D721Med (cell line): Measurements from ENCODE around the gene S1PR5.
"Not testable (repeated sequence)": the region's sequence is repeated elsewhere in the genome, so short reads cannot be mapped to it uniquely, and the experiment has no call there.

ENCODE experiments used
- DNase-seq: peaks from one replicate; pipeline ENCODE4 v3.0.0; 2011; ENCODE audit warnings: low spot score; ENCODE audit not compliant: insufficient read length
- FAIRE-seq: peaks from 2 replicates; lab custom pipeline; 2011; peaks lifted over from hg19 to GRCh38; lab: Jason Lieb, UNC
- CTCF ChIP-seq: IDR thresholded peaks from 2 replicates; pipeline ENCODE4 v1.5.1; 2012; ENCODE audit warnings: mild to moderate bottlenecking, control low read depth; ENCODE audit not compliant: insufficient read depth; ENCODE audit errors: missing control alignments

Gene S1PR5

DNA sequence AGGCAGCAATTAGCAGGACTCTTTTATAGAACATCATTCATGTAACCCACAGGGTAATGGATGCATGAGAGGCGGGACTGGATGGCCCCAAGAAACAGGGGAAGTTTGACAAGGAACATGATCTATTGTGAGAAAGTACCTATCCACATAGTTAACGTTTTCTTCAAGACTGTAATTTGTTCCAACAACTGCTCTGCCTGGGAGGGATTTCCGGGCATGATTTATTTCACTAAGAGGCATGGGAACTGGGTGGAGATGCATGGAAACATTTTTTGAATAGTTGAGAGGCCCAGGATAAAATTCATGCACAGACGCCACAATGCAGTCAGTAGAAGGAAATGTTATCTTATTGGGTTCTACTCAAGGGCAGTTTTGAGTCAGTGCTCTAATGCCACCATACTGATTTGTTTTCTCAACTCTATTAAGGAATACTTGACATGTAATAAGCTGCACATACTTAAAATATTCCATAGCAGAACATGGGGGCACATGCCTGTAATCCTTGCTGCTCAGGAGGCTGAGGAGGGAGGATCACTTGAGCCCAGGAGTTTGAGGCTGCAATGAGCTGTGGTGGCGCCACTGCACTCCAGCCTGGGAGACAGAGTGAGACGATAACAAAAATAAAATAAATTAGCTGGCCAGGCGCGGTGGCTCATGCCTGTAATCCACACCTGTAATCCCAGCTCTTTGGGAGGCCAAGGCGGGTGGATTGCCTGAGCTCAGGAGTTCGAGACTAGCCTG, 16.6 kb upstream of the S1PR5 start:
- DNase-seq (no peak), FAIRE-seq (no peak)
- TF ChIP-seq CTCF: no peak

GRCh38 chr19:10532457-10532856, 15.2 kb upstream of the S1PR5 start:
- no peak for DNase-seq
- no peak for FAIRE-seq
- no peak for TF ChIP-seq CTCF

DNA sequence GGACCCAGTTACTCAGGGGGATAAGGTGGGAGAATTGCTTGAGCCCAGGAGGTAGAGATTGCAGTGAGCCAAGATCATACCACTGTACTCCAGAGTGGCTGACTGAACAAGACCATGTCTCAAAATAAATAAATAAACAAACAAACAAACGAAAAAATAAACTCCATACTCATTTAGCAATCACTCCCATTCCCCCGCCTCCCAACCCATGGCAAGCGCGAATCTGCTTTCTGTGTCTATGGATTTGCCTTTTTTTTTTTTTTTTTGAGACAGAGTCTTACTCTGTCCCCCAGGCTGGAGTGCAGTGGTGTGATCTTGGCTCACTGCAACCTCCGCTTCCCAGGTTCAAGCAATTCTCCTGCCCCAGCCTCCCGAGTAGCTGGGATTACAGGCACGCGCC, 9.6 kb upstream of the S1PR5 start:
- not testable (repeated sequence) for DNase-seq, FAIRE-seq

DNA sequence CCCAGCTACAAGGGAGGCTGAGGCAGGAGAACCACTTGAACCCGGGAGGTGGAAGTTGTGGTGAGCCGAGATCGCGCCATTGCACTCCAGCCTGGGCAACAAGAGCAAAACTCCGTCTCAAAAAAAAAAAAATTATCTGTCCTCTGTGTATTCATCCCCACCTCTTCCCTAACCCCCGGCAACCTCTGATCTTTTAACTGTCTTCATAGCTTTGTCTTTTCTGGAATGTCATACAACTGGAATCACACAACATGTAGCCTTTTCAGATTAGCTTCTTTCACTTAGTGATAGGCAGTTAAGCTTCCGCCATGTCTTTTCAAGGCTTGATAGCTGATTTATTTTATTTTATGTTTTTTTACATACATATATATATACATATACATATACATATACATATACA, 8.4 kb upstream of the S1PR5 start:
- no peak for TF ChIP-seq CTCF
- FAIRE-seq: no peak
- DNase-seq: no peak

DNA sequence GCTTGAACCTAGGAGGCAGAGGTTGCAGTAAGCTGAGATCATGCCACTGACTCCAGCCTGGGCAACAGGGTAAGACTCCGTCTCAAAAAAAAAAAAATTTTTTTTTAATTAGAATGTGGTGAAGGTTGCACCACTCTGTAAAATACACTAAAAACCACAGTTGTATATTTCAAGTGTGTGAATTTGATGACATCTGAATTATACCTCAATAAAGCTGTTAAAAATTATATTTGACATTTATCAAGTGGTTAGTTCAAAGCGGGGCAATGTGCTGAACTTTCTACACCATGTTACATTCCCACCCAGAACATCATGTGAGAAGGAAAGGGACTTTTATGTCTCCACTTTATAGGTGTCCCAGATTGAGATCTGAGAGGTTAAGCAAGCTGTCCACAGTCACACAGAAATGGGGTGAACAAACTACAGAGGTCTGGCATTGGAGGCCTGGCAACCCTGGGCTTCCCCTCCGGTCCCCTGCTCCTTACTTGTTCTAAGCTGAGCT, 5.9 kb upstream of the S1PR5 start:
- no peak for TF ChIP-seq CTCF
- DNase-seq (no peak), FAIRE-seq (no peak)

- DNase-seq (no peak), FAIRE-seq (no peak)
- no peak for TF ChIP-seq CTCF
These were observed 4.4 kb upstream of the S1PR5 start for GRCh38 chr19:10521461-10522171.

- FAIRE-seq (no peak), DNase-seq (no peak)
- TF ChIP-seq CTCF: no peak
These were observed 3.5 kb upstream of the S1PR5 start for GRCh38 chr19:10520652-10521318.
